Rectal smooth muscle tissue (tissue), 1 donor: ENCODE results near the gene KCNJ11.

Source experiments
- H3K27ac ChIP-seq: one replicate; pipeline ENCODE4 v1.7.0; 2013; ENCODE audit warnings: low read depth, low read length, inconsistent platforms
- H3K27me3 ChIP-seq: one replicate; pipeline ENCODE4 v1.7.0; 2013; ENCODE audit warnings: low read length; ENCODE audit not compliant: control insufficient read depth, insufficient read depth
- H3K36me3 ChIP-seq: one replicate; pipeline ENCODE4 v1.7.0; 2013; ENCODE audit warnings: low read length; ENCODE audit not compliant: control insufficient read depth, insufficient read depth
- H3K4me1 ChIP-seq: one replicate; pipeline ENCODE4 v1.7.0; 2013; ENCODE audit warnings: low read length; ENCODE audit not compliant: control insufficient read depth, insufficient read depth
- H3K4me3 ChIP-seq: one replicate; pipeline ENCODE4 v1.7.0; 2013; ENCODE audit warnings: low read length
- H3K9ac ChIP-seq: one replicate; pipeline ENCODE4 v1.7.0; 2013; ENCODE audit warnings: low read length

Gene KCNJ11

GRCh38 chr11:17385492-17385891, 3.0 kb downstream of the KCNJ11 start:
- no peak overlapping the region for H3K9ac ChIP-seq
- no peak overlapping the region for H3K27ac ChIP-seq
- no peaks in the 10 kb centered on the region for H3K27me3 ChIP-seq
- no peaks in the 10 kb centered on the region for H3K4me1 ChIP-seq
- H3K4me3 ChIP-seq: no peak overlapping the region
- H3K36me3 ChIP-seq: no peaks in the 10 kb centered on the region

DNA sequence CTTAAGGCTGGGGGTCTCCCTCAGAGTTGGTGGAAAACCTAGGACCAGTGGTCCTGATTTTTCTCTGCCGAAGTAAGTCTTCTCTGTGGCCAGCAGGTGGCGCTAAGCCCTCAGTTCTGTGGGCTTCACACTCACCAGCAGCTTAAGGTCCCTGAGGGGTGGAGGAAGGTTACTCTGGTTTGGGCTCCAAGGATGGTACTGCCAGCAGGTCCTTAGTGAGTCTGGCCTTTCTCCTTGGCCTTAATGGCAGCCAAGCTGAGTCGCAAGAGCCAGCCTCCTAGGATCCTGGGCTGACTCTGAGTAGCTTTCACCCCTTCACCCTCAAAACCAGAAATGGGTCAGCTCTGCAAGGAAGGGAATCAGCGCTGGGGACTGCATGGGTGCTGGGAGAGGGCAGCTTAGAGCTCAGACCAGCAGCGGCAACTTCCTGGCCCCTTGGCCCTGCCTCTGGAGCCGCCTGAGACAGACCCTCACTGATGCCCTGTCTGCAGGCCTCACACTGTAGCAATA, 4.4 kb downstream of the KCNJ11 start:
- Histone ChIP-seq H3K4me1 (no peaks in the 10 kb centered on the region), H3K36me3 (no peaks in the 10 kb centered on the region), H3K4me3 (no peak overlapping the region), H3K27me3 (no peaks in the 10 kb centered on the region), H3K27ac (no peak overlapping the region), H3K9ac (no peak overlapping the region)

GRCh38 chr11:17383461-17383860, 5.0 kb downstream of the KCNJ11 start:
- no peak overlapping the region for H3K9ac ChIP-seq
- H3K4me1 ChIP-seq: no peaks in the 10 kb centered on the region
- H3K4me3 ChIP-seq: no peak overlapping the region
- H3K27ac ChIP-seq: no peak overlapping the region
- H3K27me3 ChIP-seq: no peaks in the 10 kb centered on the region
- no peaks in the 10 kb centered on the region for H3K36me3 ChIP-seq

DNA sequence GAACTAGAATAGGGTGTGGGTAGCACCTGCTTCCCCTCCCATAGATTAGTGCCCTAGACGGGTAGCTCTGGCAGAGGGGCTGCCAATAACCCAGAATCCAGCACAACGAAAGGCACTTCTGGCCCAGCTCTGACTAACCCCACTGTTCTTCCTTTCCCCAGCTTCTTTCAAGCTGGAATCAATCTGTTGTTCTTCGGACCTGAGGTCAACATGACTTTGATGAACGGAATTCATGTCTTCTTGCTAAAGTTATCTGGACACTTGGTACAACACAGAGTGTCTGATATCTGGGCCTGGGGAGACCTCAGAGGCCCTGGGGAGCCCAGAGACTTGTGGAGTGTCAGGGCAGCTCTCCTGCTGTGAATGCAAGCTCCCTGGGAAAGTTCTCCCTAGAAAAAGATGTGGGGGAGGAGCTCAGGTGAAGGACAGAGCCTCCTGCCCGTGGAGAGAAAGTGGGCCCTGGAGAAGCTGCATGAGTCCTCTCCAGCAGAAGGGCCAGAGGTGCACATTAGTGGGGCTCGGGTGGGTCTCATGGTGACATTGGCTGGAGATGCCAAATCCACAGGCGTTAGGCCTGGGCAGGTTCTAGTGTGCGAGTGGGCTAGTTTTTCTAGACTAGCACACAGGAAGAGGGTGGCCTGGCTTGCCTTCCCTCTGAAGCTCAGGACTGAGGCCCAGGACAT, 6.3 kb downstream of the KCNJ11 start:
- H3K9ac ChIP-seq: no peak overlapping the region
- no peak overlapping the region for H3K4me3 ChIP-seq

DNA sequence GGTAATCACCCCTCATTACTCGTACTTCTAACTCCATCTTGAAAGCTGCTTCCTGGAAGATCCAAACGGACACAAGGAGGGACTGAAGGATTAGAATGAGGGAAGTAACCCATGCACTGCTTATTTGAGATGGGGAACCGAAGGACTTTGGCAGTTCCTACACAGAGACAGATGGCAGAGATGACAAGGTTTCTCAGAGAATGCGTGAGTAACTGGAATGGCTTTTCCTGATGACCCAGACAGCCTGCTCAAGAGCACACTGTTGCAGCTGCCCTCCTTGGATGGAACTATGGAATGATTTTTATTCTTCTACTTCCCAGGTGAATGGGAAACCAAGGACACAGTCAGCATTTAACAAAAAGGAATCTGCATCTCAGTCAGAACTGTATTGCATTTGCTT, 7.3 kb downstream of the KCNJ11 start:
- no peak overlapping the region for H3K27ac ChIP-seq
- no peak overlapping the region for H3K4me3 ChIP-seq
- H3K9ac ChIP-seq: no peak overlapping the region
- H3K4me1 ChIP-seq: no peaks in the 10 kb centered on the region
- H3K27me3 ChIP-seq: no peaks in the 10 kb centered on the region
- no peaks in the 10 kb centered on the region for H3K36me3 ChIP-seq

More for the DNA sequence above, 6.3 kb downstream of the KCNJ11 start:
- no peaks in the 10 kb centered on the region for H3K4me1 ChIP-seq
- no peak overlapping the region for H3K27ac ChIP-seq
- no peaks in the 10 kb centered on the region for H3K27me3 ChIP-seq
- no peaks in the 10 kb centered on the region for H3K36me3 ChIP-seq

GRCh38 chr11:17379383-17380180, 8.9 kb downstream of the KCNJ11 start:
- Histone ChIP-seq H3K4me3 (no peak overlapping the region), H3K27me3 (no peaks in the 10 kb centered on the region), H3K27ac (no peak overlapping the region), H3K36me3 (no peaks in the 10 kb centered on the region), H3K9ac (no peak overlapping the region), H3K4me1 (no peaks in the 10 kb centered on the region)

GRCh38 chr11:17378655-17379054, 9.8 kb downstream of the KCNJ11 start:
- no peaks in the 10 kb centered on the region for H3K4me1 ChIP-seq
- no peak overlapping the region for H3K27ac ChIP-seq
- no peak overlapping the region for H3K9ac ChIP-seq
- H3K27me3 ChIP-seq: no peaks in the 10 kb centered on the region
- peaks cover under 1% of the 10 kb centered on the region for H3K36me3 ChIP-seq
- no peak overlapping the region for H3K4me3 ChIP-seq

DNA sequence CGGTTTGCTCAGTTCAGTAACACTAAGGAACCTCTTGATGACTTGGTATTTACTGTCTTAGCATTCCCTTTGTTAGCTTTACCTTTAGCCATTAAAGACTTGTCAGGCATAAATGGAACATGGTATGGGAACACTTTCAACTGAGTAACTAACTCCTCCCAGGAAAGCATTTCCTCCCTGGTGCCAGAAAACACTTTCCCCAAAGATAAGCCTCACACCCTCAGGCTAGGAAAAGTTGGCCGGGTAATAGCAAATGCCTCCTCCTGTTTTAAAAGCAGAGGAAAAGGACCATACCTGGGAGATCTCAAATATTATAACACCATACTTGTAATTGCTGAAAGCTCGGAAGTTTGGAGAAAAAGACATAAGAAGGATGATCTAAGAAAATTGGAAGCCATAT, 12.0 kb downstream of the KCNJ11 start:
- no peak overlapping the region for H3K9ac ChIP-seq
- H3K4me1 ChIP-seq: no peaks in the 10 kb centered on the region
- no peak overlapping the region for H3K27ac ChIP-seq
- no peaks in the 10 kb centered on the region for H3K27me3 ChIP-seq
- H3K4me3 ChIP-seq: no peak overlapping the region
- H3K36me3 ChIP-seq: peaks cover 17% of the 10 kb centered on the region

- H3K4me1 ChIP-seq: no peaks in the 10 kb centered on the region
- peaks cover 18% of the 10 kb centered on the region for H3K36me3 ChIP-seq
- no peak overlapping the region for H3K27ac ChIP-seq
- H3K4me3 ChIP-seq: no peak overlapping the region
- no peaks in the 10 kb centered on the region for H3K27me3 ChIP-seq
- no peak overlapping the region for H3K9ac ChIP-seq
These were observed 12.9 kb downstream of the KCNJ11 start for GRCh38 chr11:17375547-17375946.

DNA sequence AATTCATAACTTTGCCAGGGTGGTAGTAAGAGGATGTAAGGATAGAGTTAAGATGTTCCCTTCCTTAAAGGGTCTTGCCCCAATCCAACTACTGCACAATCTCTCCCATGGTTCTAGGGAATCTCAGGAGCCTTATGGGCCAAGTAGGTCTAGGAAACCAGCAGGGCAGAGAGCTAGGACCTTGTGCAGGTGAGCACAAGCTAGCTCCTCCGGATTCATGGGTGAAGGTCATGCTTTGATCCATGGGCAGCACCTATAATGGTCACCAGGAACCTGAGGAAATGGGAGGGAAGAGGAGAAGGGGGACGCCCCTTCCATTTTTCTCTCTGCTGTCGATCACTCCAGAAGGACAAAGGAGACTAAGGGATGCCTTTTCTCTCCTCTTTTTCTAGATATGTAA, 16.8 kb downstream of the KCNJ11 start:
- Histone ChIP-seq H3K36me3 (peaks cover 41% of the 10 kb centered on the region), H3K4me1 (no peaks in the 10 kb centered on the region), H3K27me3 (no peaks in the 10 kb centered on the region), H3K27ac (no peak overlapping the region), H3K4me3 (no peak overlapping the region), H3K9ac (no peak overlapping the region)

GRCh38 chr11:17369684-17370243, 18.7 kb downstream of the KCNJ11 start:
- Histone ChIP-seq H3K27me3 (no peaks in the 10 kb centered on the region), H3K4me3 (no peak overlapping the region), H3K27ac (no peak overlapping the region), H3K4me1 (no peaks in the 10 kb centered on the region), H3K9ac (no peak overlapping the region), H3K36me3 (peaks cover 42% of the 10 kb centered on the region)

DNA sequence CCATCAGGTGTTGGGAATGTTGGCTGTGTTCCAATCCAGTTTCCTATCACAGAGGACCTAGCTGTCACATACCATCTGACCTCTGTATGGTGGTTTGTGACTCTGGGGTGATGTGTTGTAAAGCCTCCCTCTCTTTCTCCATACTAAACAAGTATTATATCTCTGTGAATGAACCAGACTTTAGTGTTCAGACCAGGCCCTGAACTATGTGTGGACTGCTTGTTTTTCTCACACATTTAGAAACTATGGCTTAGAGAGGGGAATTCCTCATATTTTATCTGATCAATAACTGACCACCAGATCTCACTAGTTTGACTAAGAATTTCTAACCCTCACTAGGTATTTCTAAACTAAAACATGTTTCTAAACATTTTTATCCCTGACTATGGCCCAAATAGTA, 19.4 kb downstream of the KCNJ11 start:
- Histone ChIP-seq H3K27ac (no peak overlapping the region), H3K9ac (no peak overlapping the region), H3K36me3 (peaks cover 42% of the 10 kb centered on the region), H3K27me3 (no peaks in the 10 kb centered on the region), H3K4me3 (no peak overlapping the region), H3K4me1 (no peaks in the 10 kb centered on the region)
